ENCODE measurements around the gene OR4P4.

DNA sequence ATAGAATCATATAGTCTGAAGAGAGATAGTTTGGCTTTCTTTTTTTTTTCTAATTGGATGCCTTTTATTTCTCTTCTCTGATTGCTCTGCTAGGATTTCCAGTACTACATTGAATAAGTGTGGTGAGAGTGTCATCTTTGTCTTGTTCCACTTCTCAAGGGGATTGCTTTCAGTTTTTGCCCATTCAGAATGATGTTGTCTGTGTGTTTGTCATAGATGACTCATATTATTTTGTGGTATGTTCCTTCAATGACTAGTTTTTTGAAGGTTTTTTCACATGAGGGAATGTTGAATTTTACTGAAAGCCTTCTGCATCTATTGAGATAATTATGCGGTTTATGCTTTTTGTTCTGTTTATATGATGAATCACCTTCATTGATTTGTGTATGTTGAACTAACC, 10.4 kb upstream of the OR4P4 start:
- TF ChIP-seq, protein P1, sequence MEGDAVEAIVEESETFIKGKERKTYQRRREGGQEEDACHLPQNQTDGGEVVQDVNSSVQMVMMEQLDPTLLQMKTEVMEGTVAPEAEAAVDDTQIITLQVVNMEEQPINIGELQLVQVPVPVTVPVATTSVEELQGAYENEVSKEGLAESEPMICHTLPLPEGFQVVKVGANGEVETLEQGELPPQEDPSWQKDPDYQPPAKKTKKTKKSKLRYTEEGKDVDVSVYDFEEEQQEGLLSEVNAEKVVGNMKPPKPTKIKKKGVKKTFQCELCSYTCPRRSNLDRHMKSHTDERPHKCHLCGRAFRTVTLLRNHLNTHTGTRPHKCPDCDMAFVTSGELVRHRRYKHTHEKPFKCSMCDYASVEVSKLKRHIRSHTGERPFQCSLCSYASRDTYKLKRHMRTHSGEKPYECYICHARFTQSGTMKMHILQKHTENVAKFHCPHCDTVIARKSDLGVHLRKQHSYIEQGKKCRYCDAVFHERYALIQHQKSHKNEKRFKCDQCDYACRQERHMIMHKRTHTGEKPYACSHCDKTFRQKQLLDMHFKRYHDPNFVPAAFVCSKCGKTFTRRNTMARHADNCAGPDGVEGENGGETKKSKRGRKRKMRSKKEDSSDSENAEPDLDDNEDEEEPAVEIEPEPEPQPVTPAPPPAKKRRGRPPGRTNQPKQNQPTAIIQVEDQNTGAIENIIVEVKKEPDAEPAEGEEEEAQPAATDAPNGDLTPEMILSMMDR (conservative IDR thresholded peaks at IDR 0.05; ENCODE audit: low read length) = no peak
- no peak for TF ChIP-seq EZH2phosphoT487 (IDR thresholded peaks at IDR 0.05; ENCODE audit: borderline replicate concordance, low read depth, low read length)

Measured in OCI-LY7 (cell line).